ENCODE measurements around the gene LDHB. TPM values are rescaled to one million over a fixed set of nuclear protein-coding genes. Genes with fewer than 3 reads are reported as not detected.

LDHB gene
- total RNA-seq, 1 experiment from 2014 or later = 1,454 TPM

DNA sequence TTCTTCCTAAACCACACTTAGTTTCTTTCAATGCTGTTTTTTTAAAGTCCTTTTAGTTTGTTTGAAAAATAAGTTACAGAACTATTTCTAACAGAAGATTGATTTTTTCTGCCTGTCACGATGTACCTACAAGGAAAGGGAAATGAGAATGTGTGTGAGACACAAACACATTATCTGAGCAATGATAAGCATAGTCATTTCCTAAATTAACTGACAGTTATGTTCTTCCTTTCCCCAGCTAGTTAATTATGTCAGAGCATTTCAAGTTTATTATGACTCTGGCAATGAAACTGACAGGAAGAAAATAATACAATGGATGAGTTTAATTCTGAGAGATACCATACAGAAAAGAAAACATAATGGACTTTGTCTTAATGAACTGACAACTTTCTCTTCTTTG is 21.3 kb upstream of the LDHB start:
- Histone ChIP-seq H3K36me3 (ENCODE audit: control insufficient read depth in 1 of 2, insufficient read depth in 2 of 2, low read length in 2 of 2) (no peaks in the 10 kb centered on the region), H4K20me1 (ENCODE audit: insufficient read depth) (no peaks in the 10 kb centered on the region), H3K79me2 (ENCODE audit: insufficient read depth, low read length) (no peaks in the 10 kb centered on the region), H3K27me3 (ENCODE audit: insufficient read depth, low read length) (0 out of 2 replicates have a peak, but pooled peaks cover 8% of the 10 kb centered on the region), H3K27ac (ENCODE audit: low read depth, low read length) (no peak overlapping the region), H3K4me3 (replicated peaks in 1 of 2; ENCODE audit: low read depth in 1 of 2, low read length in 2 of 2) (no peak overlapping the region), H3K9ac (ENCODE audit: low read length) (no peak overlapping the region), H2AFZ (ENCODE audit: low read depth, low read length, poor library complexity, severe bottlenecking) (no peak overlapping the region), H3K9me3 (ENCODE audit: control insufficient read depth in 1 of 2, insufficient read depth in 1 of 2, low read depth in 1 of 2, low read length in 2 of 2) (no peaks in the 10 kb centered on the region), H3K9me2 (ENCODE audit: insufficient read depth) (no peaks in the 10 kb centered on the region), H3K4me1 (ENCODE audit: control insufficient read depth in 1 of 2, insufficient read depth in 2 of 2, low read length in 2 of 2) (no peaks in the 10 kb centered on the region), H3K4me2 (ENCODE audit: low read length) (no peak overlapping the region)
- CTCF ChIA-PET = interaction anchor here (1.4 kb wide), 2 partner anchors 19 to 430 kb away, joined by 3 to 5 read pairs; no protein-coding TSS in a partner anchor
- no peak for DNase-seq (ENCODE audit: low read depth, low spot score)
- intact Hi-C loops (cut with micrococcal nuclease) = loop anchor here (5.0 kb wide), 1 partner anchor 382 kb away; no protein-coding TSS in a partner anchor
- RAD21 ChIA-PET (ENCODE audit: low non-redundant PET in 1 of 2, low total read pairs in 2 of 2, uncharacterized antibody in 2 of 2, unreplicated experiment in 2 of 2) = no interaction called here
- TF ChIP-seq CEBPB (IDR thresholded peaks at IDR 0.05; ENCODE audit: low read depth) (no peak), YY1 (IDR thresholded peaks at IDR 0.05; ENCODE audit: extremely low read depth, insufficient replicate concordance, low read depth, low read length) (no peak), RAD21 (IDR thresholded peaks at IDR 0.05; ENCODE audit: low read depth) (no peak), ELF1 (IDR thresholded peaks at IDR 0.05; ENCODE audit: borderline replicate concordance, low read depth) (no peak)
- ATAC-seq = no peak
- POLR2A ChIA-PET = no interaction called here
- no TSS peak for BruUV-seq (replicated peaks)

DNA sequence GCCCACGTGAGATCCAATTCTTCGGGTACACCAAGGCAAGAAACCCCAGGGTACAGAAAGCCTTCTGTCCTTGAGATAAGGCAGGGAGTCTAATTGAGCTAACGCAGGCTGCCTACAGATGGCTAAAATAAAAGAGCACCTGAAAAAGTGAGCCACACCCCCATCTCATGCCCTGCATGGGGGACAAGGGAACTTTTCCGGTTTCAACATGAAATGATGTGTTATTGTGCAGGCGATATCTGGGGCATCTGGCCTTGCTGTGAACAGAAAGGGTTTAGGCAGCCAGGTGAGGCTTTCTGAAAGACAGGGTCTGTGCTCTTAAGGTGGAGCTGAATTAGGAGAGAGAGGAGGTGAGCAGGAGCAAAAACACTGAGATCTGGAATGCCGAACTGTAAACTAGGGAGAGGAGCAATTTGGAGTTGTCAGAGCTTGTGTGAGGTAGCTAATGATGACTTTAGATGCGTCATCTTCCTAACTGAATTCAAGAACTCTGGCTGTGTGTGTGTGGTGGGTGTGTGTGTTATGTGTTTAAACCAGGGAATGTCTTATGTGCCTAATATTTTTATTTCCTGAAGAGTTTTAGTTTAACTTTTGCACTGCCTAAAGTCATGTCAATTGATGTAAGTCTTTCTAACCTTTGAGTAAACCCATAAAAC is 20.1 kb upstream of the LDHB start:
- TF ChIP-seq JUND (IDR thresholded peaks at IDR 0.05) = no peak
- TF ChIP-seq SRF (IDR thresholded peaks at IDR 0.05; ENCODE audit: low read depth) = no peak
- no peak for TF ChIP-seq EGR1 (IDR thresholded peaks at IDR 0.05; ENCODE audit: low read depth)
- Histone ChIP-seq H2AFZ (ENCODE audit: low read depth, low read length, poor library complexity, severe bottlenecking) (no peak overlapping the region), H3K79me2 (ENCODE audit: insufficient read depth, low read length) (no peaks in the 10 kb centered on the region), H3K9me3 (ENCODE audit: control insufficient read depth in 1 of 2, insufficient read depth in 1 of 2, low read depth in 1 of 2, low read length in 2 of 2) (no peaks in the 10 kb centered on the region), H3K36me3 (ENCODE audit: control insufficient read depth in 1 of 2, insufficient read depth in 2 of 2, low read length in 2 of 2) (no peaks in the 10 kb centered on the region), H3K9me2 (ENCODE audit: insufficient read depth) (no peaks in the 10 kb centered on the region), H3K4me3 (replicated peaks in 1 of 2; ENCODE audit: low read depth in 1 of 2, low read length in 2 of 2) (no peak overlapping the region), H3K4me1 (ENCODE audit: control insufficient read depth in 1 of 2, insufficient read depth in 2 of 2, low read length in 2 of 2) (no peaks in the 10 kb centered on the region), H3K27ac (ENCODE audit: low read depth, low read length) (no peak overlapping the region), H3K9ac (ENCODE audit: low read length) (no peak overlapping the region), H3K4me2 (ENCODE audit: low read length) (no peak overlapping the region), H4K20me1 (ENCODE audit: insufficient read depth) (no peaks in the 10 kb centered on the region), H3K27me3 (ENCODE audit: insufficient read depth, low read length) (0 out of 2 replicates have a peak, but pooled peaks cover 6% of the 10 kb centered on the region)
- DNase-seq (ENCODE audit: low read depth, low spot score) (no peak), ATAC-seq (no peak)
- ChIA-PET POLR2A (interaction anchor here (0.6 kb wide), 1 partner anchor 20 kb away, joined by 3 read pairs; the partner anchor contains the start of gene LDHB), CTCF (interaction anchor here (1.4 kb wide), 2 partner anchors 20 to 429 kb away, joined by 3 to 5 read pairs; no protein-coding TSS in a partner anchor), RAD21 (ENCODE audit: low non-redundant PET in 1 of 2, low total read pairs in 2 of 2, uncharacterized antibody in 2 of 2, unreplicated experiment in 2 of 2) (no interaction called here)
- BruUV-seq (replicated peaks) = no TSS peak
- intact Hi-C loops (cut with micrococcal nuclease) = loop anchor here (5.0 kb wide), 1 partner anchor 380 kb away; no protein-coding TSS in a partner anchor

Measured in HCT116 (cell line).